ENCODE results near the gene PLCL2.

Gene PLCL2

GRCh38 chr3:17078926-17079465 is 194.2 kb downstream of the PLCL2 start:
- no peak overlapping the region for H3K4me3 ChIP-seq (ENCODE audit: low read length)
- no peak for DNase-seq (ENCODE audit: low read depth)
- TF ChIP-seq CTCF (conservative IDR thresholded peaks at IDR 0.05; ENCODE audit: low read length), result no peak

GRCh38 chr3:17079933-17080332 is 195.2 kb downstream of the PLCL2 start:
- H3K4me3 ChIP-seq (ENCODE audit: low read length), result no peak overlapping the region
- DNase-seq (ENCODE audit: low read depth), result no peak
- no peak for TF ChIP-seq CTCF (conservative IDR thresholded peaks at IDR 0.05; ENCODE audit: low read length)

- no peak overlapping the region for H3K4me3 ChIP-seq (ENCODE audit: low read length)
- no peak for DNase-seq (ENCODE audit: low read depth)
- TF ChIP-seq CTCF (conservative IDR thresholded peaks at IDR 0.05; ENCODE audit: low read length), result no peak
Observed at GRCh38 chr3:17081520-17081919, 196.8 kb downstream of the PLCL2 start.

GRCh38 chr3:17087509-17087908 is 202.8 kb downstream of the PLCL2 start:
- no peak for TF ChIP-seq CTCF (conservative IDR thresholded peaks at IDR 0.05; ENCODE audit: low read length)
- no peak for DNase-seq (ENCODE audit: low read depth)
- no peak overlapping the region for H3K4me3 ChIP-seq (ENCODE audit: low read length)

GRCh38 chr3:17088017-17088416 is 203.3 kb downstream of the PLCL2 start:
- no peak for TF ChIP-seq CTCF (conservative IDR thresholded peaks at IDR 0.05; ENCODE audit: low read length)
- no peak overlapping the region for H3K4me3 ChIP-seq (ENCODE audit: low read length)
- DNase-seq (ENCODE audit: low read depth), result no peak

GRCh38 chr3:17088602-17089313 is 204.0 kb downstream of the PLCL2 start:
- no peak for DNase-seq (ENCODE audit: low read depth)
- H3K4me3 ChIP-seq (ENCODE audit: low read length), result no peak overlapping the region
- no peak for TF ChIP-seq CTCF (conservative IDR thresholded peaks at IDR 0.05; ENCODE audit: low read length)

GRCh38 chr3:17089314-17089700 is 204.6 kb downstream of the PLCL2 start:
- no peak for TF ChIP-seq CTCF (conservative IDR thresholded peaks at IDR 0.05; ENCODE audit: low read length)
- DNase-seq (ENCODE audit: low read depth), result no peak
- no peak overlapping the region for H3K4me3 ChIP-seq (ENCODE audit: low read length)

All from AG10803 (cell line).